ENCODE data around the gene PIM3.
A peak's percentile ranks its signal among the peaks of the same experiment; 100 is the strongest.

Gene PIM3

DNA sequence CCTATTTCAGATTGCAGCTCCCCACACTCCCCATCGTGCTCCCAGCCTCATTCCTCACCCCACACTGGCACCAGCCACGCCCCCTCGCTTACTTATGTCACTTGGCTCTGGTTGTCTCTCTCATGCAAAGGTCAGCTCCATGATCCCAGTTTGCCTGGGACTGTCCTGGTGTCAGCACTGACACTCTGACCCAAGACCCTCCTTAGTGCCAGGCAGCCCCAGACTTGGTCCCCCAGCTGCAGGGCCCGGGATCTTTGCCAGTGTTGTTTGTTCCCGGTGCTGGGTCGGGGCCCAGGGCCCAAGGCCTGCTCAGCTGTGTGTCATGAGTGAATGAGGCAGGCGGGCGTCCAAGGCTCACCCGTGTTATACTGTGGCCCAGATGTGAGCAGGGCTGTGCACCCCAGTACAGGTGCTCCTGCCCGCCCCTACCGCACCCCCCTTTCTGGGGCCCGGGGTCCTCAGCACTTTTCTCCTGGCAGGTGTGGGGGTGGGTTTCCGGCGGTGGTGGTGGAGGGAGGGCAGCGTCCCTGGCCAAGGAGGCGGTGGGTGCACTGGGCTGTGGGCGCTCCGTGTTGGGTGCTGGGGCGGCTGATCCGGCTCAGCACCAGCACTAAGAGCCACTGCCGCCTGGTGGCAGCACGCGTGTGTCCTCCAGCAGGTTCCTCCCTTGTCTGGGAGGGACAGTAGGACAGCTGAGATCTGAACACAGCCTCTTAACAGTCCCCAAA lies 32.5 kb downstream of the PIM3 start:
- peak; percentile 87 for ATAC-seq
- Mint-ChIP-seq H3K27ac (peak overlapping the region; percentile 57), H3K9me3 (peaks cover 8% of the 10 kb centered on the region), H3K4me1 (peaks cover 28% of the 10 kb centered on the region), H3K27me3 (peaks cover under 1% of the 10 kb centered on the region), H3K4me3 (peak overlapping the region; percentile 58), H3K36me3 (peaks cover 7% of the 10 kb centered on the region)

DNA sequence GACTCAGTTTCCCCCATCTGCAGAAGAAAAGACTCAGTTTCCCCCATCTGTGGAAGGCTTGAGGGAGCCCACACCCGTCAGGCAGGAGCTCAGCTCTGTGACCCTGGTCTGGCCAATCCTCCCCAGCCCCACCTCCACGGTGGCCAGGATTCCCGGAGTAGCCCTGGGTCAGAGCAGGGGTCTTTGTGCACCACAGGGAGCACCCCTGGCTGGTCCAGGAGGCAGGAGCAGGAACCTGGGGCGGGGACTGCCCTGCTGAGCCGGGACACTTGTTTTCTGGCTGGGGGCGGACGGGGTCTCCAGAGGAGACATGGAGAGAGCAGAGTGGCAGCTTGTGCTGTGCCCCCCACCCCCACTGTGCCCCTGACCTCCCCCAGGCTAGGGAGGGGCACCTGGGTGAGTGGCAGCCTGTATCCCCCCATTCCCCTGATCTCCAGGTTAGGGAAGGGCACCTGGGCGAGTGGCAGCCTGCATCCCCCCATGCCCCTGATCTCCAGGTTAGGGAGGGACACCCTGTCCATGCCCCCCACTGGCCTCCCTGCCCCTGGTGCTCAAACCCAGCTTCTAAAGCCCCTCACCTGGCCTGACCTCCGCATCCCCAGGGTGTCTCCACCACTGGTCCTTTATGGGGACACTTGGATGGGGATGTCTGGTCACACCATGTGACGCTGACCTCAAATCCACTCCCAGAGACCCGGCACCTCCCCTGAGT lies 33.2 kb downstream of the PIM3 start:
- Mint-ChIP-seq H3K9me3 (peaks cover 8% of the 10 kb centered on the region), H3K4me1 (peaks cover 28% of the 10 kb centered on the region), H3K27ac (peak overlapping the region; percentile 57), H3K27me3 (peaks cover 8% of the 10 kb centered on the region), H3K4me3 (no peak overlapping the region), H3K36me3 (peaks cover 7% of the 10 kb centered on the region)
- ATAC-seq: no peak

- ATAC-seq: no peak
- Mint-ChIP-seq H3K9me3 (peaks cover 8% of the 10 kb centered on the region), H3K27me3 (peaks cover 11% of the 10 kb centered on the region), H3K36me3 (peaks cover 7% of the 10 kb centered on the region), H3K4me1 (peaks cover 28% of the 10 kb centered on the region), H3K27ac (peak overlapping the region; percentile 55), H3K4me3 (no peak overlapping the region)
These were observed 33.9 kb downstream of the PIM3 start for GRCh38 chr22:49994361-49995040.

- Mint-ChIP-seq H3K36me3 (peaks cover 7% of the 10 kb centered on the region), H3K27ac (peak overlapping the region; percentile 55), H3K4me1 (peaks cover 28% of the 10 kb centered on the region), H3K4me3 (no peak overlapping the region), H3K27me3 (peaks cover 11% of the 10 kb centered on the region), H3K9me3 (peaks cover 8% of the 10 kb centered on the region)
- no peak for ATAC-seq
These were observed 34.4 kb downstream of the PIM3 start for GRCh38 chr22:49995041-49995360.

GRCh38 chr22:49995361-49996118 lies 35.0 kb downstream of the PIM3 start:
- no peak overlapping the region for H3K4me3 Mint-ChIP-seq
- peaks cover 6% of the 10 kb centered on the region for H3K9me3 Mint-ChIP-seq
- peaks cover 12% of the 10 kb centered on the region for H3K27me3 Mint-ChIP-seq
- peaks cover 7% of the 10 kb centered on the region for H3K36me3 Mint-ChIP-seq
- peaks cover 28% of the 10 kb centered on the region for H3K4me1 Mint-ChIP-seq
- H3K27ac Mint-ChIP-seq: peak overlapping the region; percentile 22
- ATAC-seq: no peak

GRCh38 chr22:49996119-49996517 lies 35.5 kb downstream of the PIM3 start:
- Mint-ChIP-seq H3K27me3 (peaks cover 18% of the 10 kb centered on the region), H3K36me3 (peaks cover 2% of the 10 kb centered on the region), H3K27ac (no peak overlapping the region), H3K4me3 (no peak overlapping the region), H3K9me3 (peaks cover 2% of the 10 kb centered on the region), H3K4me1 (peaks cover 28% of the 10 kb centered on the region)
- no peak for ATAC-seq

GRCh38 chr22:49996518-49997250 lies 36.1 kb downstream of the PIM3 start:
- H3K9me3 Mint-ChIP-seq: no peaks in the 10 kb centered on the region
- H3K4me3 Mint-ChIP-seq: no peak overlapping the region
- ATAC-seq: no peak
- H3K4me1 Mint-ChIP-seq: peaks cover 28% of the 10 kb centered on the region
- H3K27me3 Mint-ChIP-seq: peaks cover 21% of the 10 kb centered on the region
- no peak overlapping the region for H3K27ac Mint-ChIP-seq
- no peaks in the 10 kb centered on the region for H3K36me3 Mint-ChIP-seq

GRCh38 chr22:49997251-49997599 lies 36.7 kb downstream of the PIM3 start:
- H3K4me3 Mint-ChIP-seq: no peak overlapping the region
- peaks cover 21% of the 10 kb centered on the region for H3K27me3 Mint-ChIP-seq
- no peaks in the 10 kb centered on the region for H3K36me3 Mint-ChIP-seq
- H3K4me1 Mint-ChIP-seq: peaks cover 28% of the 10 kb centered on the region
- no peak overlapping the region for H3K27ac Mint-ChIP-seq
- no peaks in the 10 kb centered on the region for H3K9me3 Mint-ChIP-seq
- no peak for ATAC-seq

DNA sequence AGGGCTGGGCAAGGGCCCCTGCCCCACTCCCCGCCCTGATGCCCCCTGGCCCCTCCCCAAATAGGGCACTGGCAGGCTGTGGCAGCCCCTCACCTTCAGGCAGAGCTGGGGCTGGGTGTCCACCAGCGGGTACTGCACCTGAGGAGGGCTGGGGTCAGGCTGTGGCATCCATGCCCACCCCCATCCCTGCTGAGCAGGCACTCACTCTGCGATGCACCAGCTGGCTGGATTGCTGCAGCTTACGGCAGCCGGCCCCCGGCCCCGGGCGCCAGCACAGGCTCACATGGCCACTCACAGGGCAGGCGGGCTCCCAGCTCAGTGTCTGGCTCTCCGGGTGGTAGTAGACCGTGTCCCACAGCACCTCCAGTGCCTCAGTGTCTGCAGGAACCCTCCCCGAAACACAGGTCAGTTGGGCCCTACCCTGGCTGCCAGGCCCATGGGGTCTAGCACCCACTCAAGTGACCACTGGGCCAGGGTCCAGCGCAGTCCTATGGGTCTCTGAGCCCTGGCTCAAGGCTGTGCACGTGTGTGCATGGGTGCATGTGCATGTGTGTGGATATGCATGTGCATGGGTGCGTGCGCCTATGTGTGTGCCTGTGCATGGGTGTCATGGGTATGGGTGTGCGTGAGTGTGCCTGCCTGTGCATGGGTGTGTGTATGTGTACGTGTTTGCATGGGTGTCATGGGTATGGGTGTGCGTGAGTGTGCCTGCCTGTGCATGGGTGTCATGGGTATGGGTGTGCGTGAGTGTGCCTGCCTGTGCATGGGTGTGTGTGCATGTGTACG lies 37.6 kb downstream of the PIM3 start:
- no peaks in the 10 kb centered on the region for H3K36me3 Mint-ChIP-seq
- no peak for ATAC-seq
- peaks cover 21% of the 10 kb centered on the region for H3K27me3 Mint-ChIP-seq
- H3K9me3 Mint-ChIP-seq: no peaks in the 10 kb centered on the region
- H3K4me1 Mint-ChIP-seq: peaks cover 22% of the 10 kb centered on the region
- H3K4me3 Mint-ChIP-seq: no peak overlapping the region
- no peak overlapping the region for H3K27ac Mint-ChIP-seq

- ATAC-seq: no peak
- H3K4me3 Mint-ChIP-seq: no peak overlapping the region
- no peaks in the 10 kb centered on the region for H3K36me3 Mint-ChIP-seq
- H3K4me1 Mint-ChIP-seq: peaks cover 18% of the 10 kb centered on the region
- no peak overlapping the region for H3K27ac Mint-ChIP-seq
- H3K27me3 Mint-ChIP-seq: peaks cover 21% of the 10 kb centered on the region
- H3K9me3 Mint-ChIP-seq: no peaks in the 10 kb centered on the region
These were observed 38.1 kb downstream of the PIM3 start for GRCh38 chr22:49998718-49999062.

- Mint-ChIP-seq H3K4me1 (peaks cover 18% of the 10 kb centered on the region), H3K9me3 (no peaks in the 10 kb centered on the region), H3K27me3 (peaks cover 21% of the 10 kb centered on the region), H3K36me3 (no peaks in the 10 kb centered on the region), H3K4me3 (no peak overlapping the region), H3K27ac (no peak overlapping the region)
- ATAC-seq: no peak
These were observed 38.7 kb downstream of the PIM3 start for GRCh38 chr22:49999063-49999945.

GRCh38 chr22:49999946-50000586 lies 39.5 kb downstream of the PIM3 start:
- no peak for ATAC-seq
- Mint-ChIP-seq H3K27me3 (peaks cover 21% of the 10 kb centered on the region), H3K4me1 (peaks cover 17% of the 10 kb centered on the region), H3K9me3 (no peaks in the 10 kb centered on the region), H3K27ac (no peak overlapping the region), H3K36me3 (no peaks in the 10 kb centered on the region), H3K4me3 (no peak overlapping the region)
